LNCAP (cell line): Measurements from ENCODE around the gene RTRAF.
A peak's percentile ranks its signal among the peaks of the same experiment; 100 is the strongest.

Experiments
- TF ChIP-seq, protein P1 (sequence below): fragments of 450-650 bp; IDR thresholded peaks from 2 replicates; pipeline ENCODE4 v1.5.1; 2017; ENCODE audit warnings: mild to moderate bottlenecking

RTRAF gene

DNA sequence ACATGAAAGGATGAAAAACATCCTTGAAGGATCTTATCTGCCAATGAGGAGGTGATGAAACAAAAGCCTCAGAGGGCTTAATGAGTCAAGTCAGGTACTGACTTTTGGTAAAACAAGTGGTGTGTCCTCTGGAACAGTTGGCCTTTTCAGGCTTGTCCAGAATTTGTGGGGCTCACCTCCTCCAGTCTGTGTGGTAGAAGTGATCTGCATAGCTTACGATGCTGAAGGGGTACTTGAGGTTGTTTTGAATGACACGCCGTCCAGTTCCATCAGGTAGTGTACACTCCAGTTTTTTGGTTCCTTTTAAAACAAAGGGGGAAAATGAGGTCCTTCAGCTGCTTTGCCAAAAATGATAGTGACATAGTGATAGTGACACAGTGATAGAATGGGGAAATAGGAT, 17.0 kb downstream of the RTRAF start:
- TF ChIP-seq, protein P1, sequence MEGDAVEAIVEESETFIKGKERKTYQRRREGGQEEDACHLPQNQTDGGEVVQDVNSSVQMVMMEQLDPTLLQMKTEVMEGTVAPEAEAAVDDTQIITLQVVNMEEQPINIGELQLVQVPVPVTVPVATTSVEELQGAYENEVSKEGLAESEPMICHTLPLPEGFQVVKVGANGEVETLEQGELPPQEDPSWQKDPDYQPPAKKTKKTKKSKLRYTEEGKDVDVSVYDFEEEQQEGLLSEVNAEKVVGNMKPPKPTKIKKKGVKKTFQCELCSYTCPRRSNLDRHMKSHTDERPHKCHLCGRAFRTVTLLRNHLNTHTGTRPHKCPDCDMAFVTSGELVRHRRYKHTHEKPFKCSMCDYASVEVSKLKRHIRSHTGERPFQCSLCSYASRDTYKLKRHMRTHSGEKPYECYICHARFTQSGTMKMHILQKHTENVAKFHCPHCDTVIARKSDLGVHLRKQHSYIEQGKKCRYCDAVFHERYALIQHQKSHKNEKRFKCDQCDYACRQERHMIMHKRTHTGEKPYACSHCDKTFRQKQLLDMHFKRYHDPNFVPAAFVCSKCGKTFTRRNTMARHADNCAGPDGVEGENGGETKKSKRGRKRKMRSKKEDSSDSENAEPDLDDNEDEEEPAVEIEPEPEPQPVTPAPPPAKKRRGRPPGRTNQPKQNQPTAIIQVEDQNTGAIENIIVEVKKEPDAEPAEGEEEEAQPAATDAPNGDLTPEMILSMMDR, result no peak

DNA sequence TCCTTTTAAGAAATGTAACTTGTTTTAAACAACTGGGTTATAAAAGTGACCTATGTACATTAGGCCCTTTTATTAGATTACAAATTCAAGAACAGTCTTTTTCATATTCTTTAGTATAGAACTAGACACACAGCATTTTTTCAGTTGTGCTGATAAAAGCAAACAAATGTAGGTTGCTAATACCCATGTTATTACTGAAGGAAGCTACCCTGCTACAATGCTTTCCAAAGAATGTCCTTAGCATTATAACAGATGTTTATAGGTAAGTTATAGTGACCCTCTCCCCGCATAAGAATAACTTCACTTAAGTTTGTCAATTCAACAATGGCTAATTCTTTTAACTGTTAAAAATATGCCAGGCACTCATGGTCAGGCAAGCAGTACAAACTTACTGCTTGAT, 17.9 kb downstream of the RTRAF start:
- TF ChIP-seq, protein P1, result no peak

DNA sequence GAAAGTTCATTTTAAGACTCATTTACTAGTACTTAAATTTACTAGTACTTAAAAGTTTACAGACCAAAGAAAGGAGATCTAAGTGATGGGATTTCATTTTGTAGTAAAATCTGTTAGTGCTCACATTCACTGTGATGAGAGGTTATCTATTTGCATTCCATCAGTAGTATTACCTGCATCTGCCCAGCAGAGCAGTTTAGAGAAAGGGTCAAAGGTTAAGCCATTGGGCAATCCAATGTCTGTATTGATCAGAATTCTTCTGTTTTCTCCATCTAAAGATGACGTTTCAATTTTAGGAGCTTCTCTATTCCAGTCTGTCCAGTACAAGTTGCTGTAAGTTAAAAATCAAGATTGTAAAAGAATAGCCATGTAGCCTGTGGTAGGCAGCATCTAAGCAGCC, 18.3 kb downstream of the RTRAF start:
- TF ChIP-seq, protein P1, result no peak

DNA sequence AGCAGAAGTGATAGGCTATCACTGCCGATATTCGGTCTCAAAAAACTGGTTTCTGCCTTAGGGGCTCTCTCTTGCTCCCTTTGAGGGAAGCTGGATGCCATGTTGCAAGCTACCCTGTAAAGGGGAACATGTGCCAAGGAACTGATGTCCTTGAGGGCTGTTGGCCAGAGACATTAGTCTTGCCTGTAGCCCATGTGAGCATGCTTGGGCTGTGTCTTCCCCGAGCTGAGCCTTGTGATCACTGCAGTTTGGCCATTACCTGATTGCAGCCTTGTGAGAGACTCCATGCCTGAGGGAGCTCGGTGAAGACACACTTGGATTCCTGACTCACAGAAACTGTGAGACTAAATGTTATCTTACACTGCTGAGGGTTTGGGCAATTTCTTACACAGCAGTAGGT, 18.8 kb downstream of the RTRAF start:
- TF ChIP-seq, protein P1, result no peak

DNA sequence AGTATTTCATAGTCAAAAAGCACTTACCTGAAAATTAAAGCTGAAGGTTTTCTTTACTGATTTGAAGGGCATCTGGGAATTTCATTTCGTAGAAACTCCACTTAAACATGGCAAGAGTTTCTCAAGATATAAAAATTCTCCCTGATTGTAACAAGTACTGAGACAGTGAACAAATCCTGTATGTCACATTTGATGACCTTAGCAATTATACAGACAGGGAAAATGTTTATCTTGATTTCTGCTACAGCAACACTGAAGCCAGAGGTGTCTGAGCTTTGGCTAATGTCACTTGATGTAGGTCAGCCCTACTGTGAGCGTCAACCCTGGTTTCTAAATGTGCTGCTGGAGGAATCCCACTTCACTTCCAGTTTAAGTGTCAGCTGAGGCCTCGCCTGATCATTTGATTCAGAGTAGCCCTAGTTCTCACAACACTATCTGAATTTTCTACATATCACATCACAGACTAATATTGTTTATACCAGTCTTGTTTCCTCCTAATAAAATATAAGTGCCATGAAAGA, 20.9 kb downstream of the RTRAF start:
- TF ChIP-seq, protein P1, result no peak

DNA sequence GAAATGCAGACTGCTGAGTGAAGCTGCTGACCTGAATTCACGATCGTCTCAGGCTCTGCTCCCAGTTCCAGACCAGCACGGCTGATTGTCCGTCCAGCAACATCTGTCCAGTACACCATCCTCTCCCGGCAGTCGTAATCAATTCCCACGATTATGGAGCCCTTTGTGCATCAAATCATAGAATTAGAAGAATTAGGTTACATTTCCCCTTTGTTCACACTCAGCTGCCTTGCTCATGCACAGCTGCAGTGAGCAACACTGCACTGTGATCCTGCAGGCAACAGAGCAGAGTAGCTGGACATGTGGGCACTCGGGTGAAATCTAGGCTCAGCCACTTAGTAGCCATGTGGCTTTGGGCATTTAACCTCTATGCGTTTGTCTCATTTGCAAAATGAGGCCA, 22.2 kb downstream of the RTRAF start:
- TF ChIP-seq, protein P1, result no peak

DNA sequence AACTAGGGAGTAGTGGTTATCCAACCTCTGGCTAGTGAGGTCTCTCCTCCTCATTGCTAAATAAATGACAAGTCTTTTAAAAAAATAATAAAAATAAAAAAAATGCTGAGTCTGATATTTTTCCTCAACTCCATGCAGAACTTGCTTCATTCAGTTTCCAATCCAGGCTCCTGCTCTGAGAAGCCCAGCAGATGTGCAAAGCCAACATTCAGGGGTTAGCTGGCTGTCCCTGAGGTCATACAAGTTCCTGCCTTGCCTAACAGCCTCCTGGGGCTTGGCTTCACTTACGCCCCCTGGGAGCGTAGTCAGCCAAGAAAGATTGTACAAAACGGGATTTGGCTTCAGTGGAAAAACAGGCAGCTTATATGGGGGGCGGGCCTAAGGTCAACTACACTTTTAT, 23.3 kb downstream of the RTRAF start:
- TF ChIP-seq, protein P1, result no peak

DNA sequence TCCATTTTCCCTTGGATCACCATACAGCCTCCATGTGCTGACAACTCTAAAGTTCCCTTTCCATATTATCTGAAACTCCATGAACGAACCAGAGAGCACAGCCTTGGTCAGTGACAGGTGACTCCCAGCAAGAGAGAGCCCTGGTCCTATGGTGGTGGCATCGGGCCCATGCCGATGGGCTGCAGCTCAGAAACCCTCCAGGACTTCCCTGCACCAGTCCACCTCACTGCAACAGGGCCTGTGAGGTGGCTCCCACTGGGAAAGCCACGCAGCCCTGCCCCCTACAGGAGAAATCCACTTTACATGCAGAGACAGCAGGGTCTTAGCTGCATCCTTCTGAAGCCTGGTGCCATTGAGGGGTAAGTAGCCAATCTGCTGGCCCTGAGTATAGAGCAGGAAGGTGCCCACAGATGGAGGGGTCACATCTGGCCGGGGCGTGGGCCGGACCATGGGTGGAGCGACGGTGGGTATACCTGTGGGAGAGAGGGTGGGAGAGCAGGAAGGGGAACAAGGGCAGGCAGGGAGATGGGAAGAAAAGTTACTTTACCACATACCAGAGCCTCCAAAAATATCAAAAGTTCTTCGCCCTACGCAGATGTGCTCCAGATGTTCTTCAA, 24.7 kb downstream of the RTRAF start:
- TF ChIP-seq, protein P1, result peak; percentile 29; the same call in 1 of the 2 replicates
